Large intestine (tissue), 3 donors: ENCODE results near the gene SMOC2. TPM values are rescaled to one million over a fixed set of nuclear protein-coding genes. Genes with fewer than 3 reads are reported as not detected.

ENCODE experiments used
- DNase-seq, 2 donors: peaks; one replicate each; pipeline versions ENCODE4 v3.0.0 to v3.0.0-alpha.2; 2013
- H3K27ac ChIP-seq: one replicate; pipeline ENCODE4 v1.5.1; 2013; ENCODE audit warnings: low read length
- H3K27me3 ChIP-seq: 2 replicates; pipeline ENCODE4 v1.6.1; 2013; ENCODE audit warnings: low read length; ENCODE audit not compliant: control insufficient read depth, insufficient read depth
- H3K36me3 ChIP-seq: 2 replicates; pipeline ENCODE4 v1.6.1; 2013; ENCODE audit warnings: low read length; ENCODE audit not compliant: control insufficient read depth, insufficient read depth
- H3K4me1 ChIP-seq: one replicate; pipeline ENCODE4 v1.6.1; 2013; ENCODE audit warnings: low read length; ENCODE audit not compliant: control insufficient read depth, insufficient read depth
- H3K4me3 ChIP-seq: one replicate; pipeline ENCODE4 v1.5.1; 2013; ENCODE audit warnings: low read length
- H3K9me3 ChIP-seq: one replicate; pipeline ENCODE4 v1.6.1; 2013; ENCODE audit warnings: mild to moderate bottlenecking, low read depth, low read length, moderate library complexity; ENCODE audit not compliant: control insufficient read depth
- WGBS: methylation state at CpG from one replicate; pipeline ENCODE4 v1.1.5; 2013; ENCODE audit warnings: low lambda C conversion rate; ENCODE audit not compliant: insufficient coverage; 5-methylcytosine and 5-hydroxymethylcytosine counted together
- polyA plus RNA-seq: library from polyadenylated mRNA; unstranded; fragments of 120-200 nt; gene quantifications from one replicate; pipeline ENCODE4 v1.2.1, GENCODE V29; 2013

The SMOC2 gene
- polyA plus RNA-seq, 1 donor, result 15.9 TPM

DNA sequence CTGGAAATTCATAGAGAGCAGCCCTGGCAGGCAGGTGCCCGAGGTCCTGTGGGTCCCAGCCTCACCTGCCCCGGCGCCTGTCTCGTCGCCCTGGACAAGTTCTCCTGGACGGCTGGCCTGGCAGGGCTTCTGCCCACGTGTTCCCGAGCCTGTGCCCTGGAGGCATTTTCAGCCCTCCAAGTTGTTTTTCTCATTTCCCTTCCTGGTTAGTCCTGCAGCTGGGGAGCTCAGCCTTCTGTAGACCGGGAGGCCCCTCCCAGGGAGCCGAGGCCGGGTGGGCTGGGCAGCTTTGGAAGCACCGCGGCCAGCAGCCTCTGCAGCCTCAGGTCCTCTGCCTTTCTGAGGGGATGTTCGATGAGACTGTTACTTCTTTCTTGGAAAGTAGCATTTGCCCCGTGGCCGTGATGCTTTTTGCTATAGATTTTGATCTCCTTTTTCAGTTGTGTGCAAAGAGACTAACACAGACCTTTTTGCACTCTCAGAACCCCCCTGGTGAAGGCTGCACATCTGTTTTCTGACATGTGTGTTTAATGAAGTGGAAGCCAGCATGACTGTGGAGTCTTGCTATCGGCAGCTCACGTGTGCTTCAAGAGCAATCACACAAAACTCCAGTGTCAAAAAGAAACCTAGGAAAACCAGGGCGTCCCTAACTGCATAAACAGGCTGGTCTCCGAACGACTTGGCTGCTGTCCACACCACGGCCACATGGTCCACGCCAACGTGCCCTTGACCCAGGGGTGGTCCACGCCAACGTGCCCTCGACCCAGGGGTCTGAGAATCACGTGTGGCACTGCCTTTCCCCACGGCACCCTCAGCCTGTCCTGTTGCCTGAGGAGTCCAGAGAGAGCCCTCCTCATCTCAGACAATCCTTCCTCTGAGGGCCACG lies 207.5 kb downstream of the SMOC2 start:
- no peak overlapping the region for H3K27ac ChIP-seq
- H3K27me3 ChIP-seq, result peaks cover 22% of the 10 kb centered on the region
- no peak for DNase-seq
- no peaks in the 10 kb centered on the region for H3K36me3 ChIP-seq
- H3K9me3 ChIP-seq, result no peaks in the 10 kb centered on the region
- H3K4me1 ChIP-seq, result no peaks in the 10 kb centered on the region
- H3K4me3 ChIP-seq, result no peak overlapping the region
- WGBS, result no CpG with 5 or more reads among the region's 30 CpGs

DNA sequence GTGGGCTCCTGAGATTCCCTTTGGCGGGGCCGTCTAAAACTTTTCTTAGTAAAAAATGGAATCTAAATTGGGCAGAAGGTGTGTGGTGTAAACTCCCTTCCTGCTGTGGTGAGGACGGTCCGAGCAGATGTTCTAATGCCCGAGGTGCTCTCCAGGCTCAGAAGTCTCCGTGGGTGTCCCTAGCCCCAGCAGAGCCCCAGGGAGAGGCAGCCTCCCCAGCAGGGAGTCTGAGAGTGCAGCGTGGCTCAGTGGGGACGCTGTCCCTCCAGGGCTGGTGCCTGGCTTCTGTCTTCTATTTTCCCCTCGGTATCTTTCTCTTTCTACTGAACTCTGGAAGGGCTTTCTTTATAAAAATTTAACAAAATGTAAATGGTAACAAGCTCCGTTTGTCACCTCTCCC lies 208.2 kb downstream of the SMOC2 start:
- H3K27ac ChIP-seq, result no peak overlapping the region
- no peaks in the 10 kb centered on the region for H3K4me1 ChIP-seq
- H3K36me3 ChIP-seq, result no peaks in the 10 kb centered on the region
- H3K4me3 ChIP-seq, result no peak overlapping the region
- no peaks in the 10 kb centered on the region for H3K9me3 ChIP-seq
- WGBS, result 0% methylated on average over 1 of the region's 10 CpGs
- H3K27me3 ChIP-seq, result peaks cover 22% of the 10 kb centered on the region
- no peak for DNase-seq

DNA sequence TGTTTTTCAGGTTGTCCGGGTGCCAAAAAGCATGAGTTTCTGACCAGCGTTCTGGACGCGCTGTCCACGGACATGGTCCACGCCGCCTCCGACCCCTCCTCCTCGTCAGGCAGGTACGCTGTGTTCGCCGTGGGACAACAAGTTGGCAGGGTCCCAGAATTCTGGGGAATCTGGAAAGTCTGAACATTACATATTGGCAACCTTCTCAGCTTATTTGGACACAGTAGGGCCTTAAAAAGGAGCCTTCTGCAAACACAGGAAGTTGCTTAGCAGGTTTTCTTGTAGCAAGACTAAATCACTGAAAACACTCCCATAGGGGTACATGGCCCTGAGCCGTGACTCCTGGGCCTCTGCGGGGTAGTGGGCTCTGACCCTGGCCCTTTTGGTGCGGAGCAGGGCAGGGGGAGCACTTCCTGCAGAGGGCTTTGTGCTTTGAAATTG lies 209.7 kb downstream of the SMOC2 start:
- no peaks in the 10 kb centered on the region for H3K36me3 ChIP-seq
- no peaks in the 10 kb centered on the region for H3K4me1 ChIP-seq
- H3K4me3 ChIP-seq, result no peak overlapping the region
- H3K9me3 ChIP-seq, result no peaks in the 10 kb centered on the region
- peak in 1 of 2 donors; percentile 50 for DNase-seq
- WGBS, result no CpG with 5 or more reads among the region's 15 CpGs
- no peak overlapping the region for H3K27ac ChIP-seq
- H3K27me3 ChIP-seq, result peaks cover 22% of the 10 kb centered on the region

DNA sequence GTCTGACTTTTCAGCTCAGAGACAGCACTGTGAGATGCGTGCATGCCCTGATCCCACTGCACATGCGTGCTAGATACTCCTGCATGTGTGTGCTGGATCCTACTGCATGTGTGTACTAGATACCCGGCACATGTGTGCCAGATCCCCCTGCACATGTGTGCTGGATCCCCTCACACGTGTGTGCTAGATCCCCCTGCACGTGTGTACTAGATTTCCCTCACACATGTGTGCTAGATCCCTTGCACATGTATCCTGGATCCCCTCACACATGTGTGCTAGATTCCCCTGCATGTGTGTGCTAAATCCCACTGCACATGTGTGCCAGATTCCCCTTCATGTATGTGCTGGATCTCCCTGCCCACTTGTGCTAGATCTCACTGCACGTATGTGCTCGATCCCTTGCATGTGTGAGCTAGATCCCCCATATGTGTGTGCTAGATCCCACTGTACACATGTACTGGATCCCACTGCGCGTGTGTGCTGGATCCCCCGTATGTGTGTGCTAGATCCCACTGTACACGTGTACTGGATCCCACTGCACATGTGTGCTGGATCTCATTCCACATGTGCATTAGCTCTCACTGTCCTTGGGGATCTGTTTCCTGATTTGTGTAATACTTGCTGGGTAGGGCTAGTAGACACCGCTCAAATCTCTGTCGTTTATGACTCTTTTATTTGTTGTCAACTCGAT lies 214.6 kb downstream of the SMOC2 start:
- Histone ChIP-seq H3K27ac (no peak overlapping the region), H3K4me3 (no peak overlapping the region), H3K27me3 (peaks cover 5% of the 10 kb centered on the region), H3K4me1 (no peaks in the 10 kb centered on the region), H3K9me3 (peaks cover 15% of the 10 kb centered on the region), H3K36me3 (no peaks in the 10 kb centered on the region)
- DNase-seq, result no peak
- no CpG with 5 or more reads among the region's 14 CpGs for WGBS

DNA sequence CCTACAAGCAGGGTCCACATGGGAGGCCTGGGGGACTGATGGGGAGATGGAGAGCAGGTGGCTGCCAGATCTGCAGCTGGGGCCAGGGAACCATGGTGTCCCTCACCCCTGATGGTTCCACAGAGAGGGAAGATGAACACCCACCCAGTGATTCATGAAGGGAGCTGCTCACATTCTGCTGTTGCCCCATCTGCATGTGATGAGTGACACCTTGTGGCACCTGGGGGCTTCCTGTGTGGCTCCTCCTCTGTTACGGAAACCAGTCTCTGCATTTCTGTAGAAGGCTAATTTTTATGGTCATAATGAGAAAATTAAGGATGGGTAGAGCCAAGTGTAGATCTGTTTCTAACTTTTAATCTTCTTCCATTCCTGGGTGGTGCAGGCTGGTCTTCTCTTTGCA lies 217.1 kb downstream of the SMOC2 start:
- H3K27me3 ChIP-seq, result peaks cover 13% of the 10 kb centered on the region
- peaks cover 15% of the 10 kb centered on the region for H3K9me3 ChIP-seq
- no peaks in the 10 kb centered on the region for H3K36me3 ChIP-seq
- H3K27ac ChIP-seq, result no peak overlapping the region
- no peaks in the 10 kb centered on the region for H3K4me1 ChIP-seq
- no peak for DNase-seq
- WGBS, result no CpG with 5 or more reads among the region's 1 CpG
- no peak overlapping the region for H3K4me3 ChIP-seq

DNA sequence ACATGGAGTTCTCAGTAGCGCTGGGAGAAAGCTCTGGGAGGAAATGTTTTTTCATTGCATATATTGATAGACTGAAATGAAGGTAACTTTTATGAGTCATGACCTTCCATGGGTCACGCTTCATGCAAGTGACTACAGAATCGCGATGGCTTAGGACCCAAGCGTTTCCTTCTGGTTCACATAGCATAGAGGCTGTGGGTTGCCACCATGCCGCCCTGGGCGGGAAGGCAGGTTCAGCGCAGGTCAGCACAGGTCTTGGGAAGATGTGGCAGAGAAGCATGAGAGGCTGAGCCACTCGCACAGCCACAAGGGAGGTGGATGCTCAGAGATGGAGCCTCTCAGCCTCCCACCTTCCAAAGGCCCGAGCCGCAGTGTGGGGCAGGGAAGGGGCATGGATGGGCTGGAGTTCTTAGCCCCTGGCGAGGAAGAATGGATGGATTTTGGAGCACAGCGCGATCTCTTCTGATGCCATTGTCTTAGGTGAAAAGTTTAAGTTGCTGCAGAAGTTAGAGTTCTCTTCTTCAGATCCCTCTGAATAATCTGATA lies 219.5 kb downstream of the SMOC2 start:
- Histone ChIP-seq H3K4me3 (no peak overlapping the region), H3K27ac (no peak overlapping the region), H3K9me3 (peaks cover 15% of the 10 kb centered on the region)

DNA sequence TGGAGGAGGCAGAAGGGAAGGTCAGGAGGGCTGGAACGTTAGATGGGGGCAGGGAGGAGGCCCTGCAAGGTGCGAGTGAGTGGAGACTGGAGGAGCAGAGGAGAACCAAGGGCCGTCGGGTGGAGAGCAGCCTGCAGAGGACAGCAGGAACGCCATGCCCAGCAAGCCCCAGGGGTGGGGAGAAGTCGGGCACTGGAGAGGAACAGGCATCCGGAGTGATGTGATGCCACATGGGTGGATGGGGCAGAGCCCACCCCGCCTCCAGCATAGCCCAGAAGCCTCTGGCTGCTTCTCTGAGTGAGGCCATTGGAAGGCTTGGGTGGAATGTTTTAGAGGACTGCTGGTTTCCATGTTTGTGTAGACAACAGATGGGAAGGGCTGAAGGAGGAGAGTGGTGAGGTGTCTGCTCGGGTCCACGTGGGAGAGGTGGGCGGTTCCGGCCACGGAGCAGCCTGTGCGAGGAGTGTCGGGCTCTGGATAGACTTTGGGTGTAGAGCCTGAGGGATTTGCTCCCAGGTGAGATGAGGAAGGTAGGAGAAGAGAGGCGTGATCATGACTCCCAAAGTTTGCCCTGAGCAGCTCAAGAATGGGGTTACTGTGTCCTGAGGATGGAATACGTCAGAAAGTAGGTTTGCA lies 221.4 kb downstream of the SMOC2 start:
- Histone ChIP-seq H3K27ac (no peak overlapping the region), H3K9me3 (peaks cover 15% of the 10 kb centered on the region), H3K36me3 (no peaks in the 10 kb centered on the region), H3K27me3 (peaks cover 28% of the 10 kb centered on the region), H3K4me1 (no peaks in the 10 kb centered on the region), H3K4me3 (no peak overlapping the region)
- 100% methylated on average over 2 of the region's 17 CpGs for WGBS
- DNase-seq, result no peak

More for the DNA sequence above, 219.5 kb downstream of the SMOC2 start:
- H3K4me1 ChIP-seq, result no peaks in the 10 kb centered on the region
- H3K27me3 ChIP-seq, result peaks cover 28% of the 10 kb centered on the region
- DNase-seq, result no peak
- H3K36me3 ChIP-seq, result no peaks in the 10 kb centered on the region
- WGBS, result no CpG with 5 or more reads among the region's 14 CpGs

DNA sequence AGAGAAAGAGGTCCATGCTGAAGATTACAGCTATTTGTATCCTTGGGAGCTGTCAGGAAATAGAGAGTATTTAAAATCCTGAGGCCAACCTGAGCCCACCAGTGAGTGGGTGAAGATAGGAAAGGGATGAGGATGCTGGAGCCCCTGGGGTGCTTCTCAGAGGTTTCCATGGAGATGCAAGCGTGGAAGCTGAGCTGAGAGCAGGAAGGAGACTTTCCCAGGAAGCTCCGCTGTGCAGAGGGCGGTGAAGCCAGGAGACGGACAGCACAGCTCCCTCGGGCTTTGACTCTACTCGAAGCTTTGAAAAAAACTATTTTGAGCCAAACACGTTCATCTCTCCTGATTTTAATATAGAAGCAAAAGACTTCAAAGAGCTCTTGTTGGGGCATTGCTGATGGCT lies 222.1 kb downstream of the SMOC2 start:
- Histone ChIP-seq H3K27me3 (peaks cover 28% of the 10 kb centered on the region), H3K4me1 (no peaks in the 10 kb centered on the region), H3K9me3 (peaks cover 12% of the 10 kb centered on the region), H3K36me3 (no peaks in the 10 kb centered on the region), H3K4me3 (no peak overlapping the region), H3K27ac (no peak overlapping the region)
- 80% methylated on average over 1 of the region's 7 CpGs for WGBS
- DNase-seq, result no peak

DNA sequence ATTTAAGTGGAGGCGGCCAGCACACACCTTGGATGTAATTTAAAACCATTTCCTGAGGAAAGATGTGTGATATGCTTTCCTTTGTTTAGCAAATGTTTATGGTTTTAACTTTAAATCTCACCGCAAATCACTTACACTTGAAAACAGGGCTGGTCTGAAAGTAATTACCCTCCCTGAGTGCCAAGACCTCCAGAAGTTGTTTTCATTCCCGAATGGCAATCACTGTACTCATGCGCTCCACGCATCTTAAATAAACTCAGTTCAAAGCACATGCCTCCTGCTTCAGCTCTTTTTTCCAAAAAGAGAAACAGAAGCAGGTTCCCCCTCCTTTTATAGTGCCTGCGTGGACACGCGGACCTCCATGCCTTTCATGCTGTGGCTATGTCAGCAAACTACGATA lies 224.0 kb downstream of the SMOC2 start:
- no peak overlapping the region for H3K27ac ChIP-seq
- DNase-seq, result no peak
- WGBS, result 80% methylated on average over 1 of the region's 9 CpGs
- no peak overlapping the region for H3K4me3 ChIP-seq
- H3K36me3 ChIP-seq, result no peaks in the 10 kb centered on the region
- H3K27me3 ChIP-seq, result peaks cover 24% of the 10 kb centered on the region
- H3K4me1 ChIP-seq, result no peaks in the 10 kb centered on the region
- peaks cover under 1% of the 10 kb centered on the region for H3K9me3 ChIP-seq

DNA sequence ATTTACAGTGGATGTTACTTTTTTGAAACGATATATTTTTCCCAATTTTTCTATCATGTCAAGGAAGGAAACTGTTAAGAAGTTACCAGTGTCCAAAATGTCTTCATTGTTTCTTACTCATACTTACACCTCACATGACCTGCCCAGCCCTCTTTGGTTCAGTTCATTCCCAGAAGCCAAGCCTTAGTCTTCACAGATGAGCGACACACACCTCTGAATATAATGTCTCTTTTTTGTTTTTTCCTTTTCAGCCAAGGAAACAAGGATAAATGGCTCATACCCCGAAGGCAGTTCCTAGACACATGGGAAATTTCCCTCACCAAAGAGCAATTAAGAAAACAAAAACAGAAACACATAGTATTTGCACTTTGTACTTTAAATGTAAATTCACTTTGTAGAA lies 225.2 kb downstream of the SMOC2 start:
- Histone ChIP-seq H3K9me3 (no peaks in the 10 kb centered on the region), H3K4me1 (peaks cover 1% of the 10 kb centered on the region), H3K36me3 (no peaks in the 10 kb centered on the region), H3K27me3 (peaks cover 23% of the 10 kb centered on the region), H3K27ac (no peak overlapping the region), H3K4me3 (no peak overlapping the region)
- WGBS, result 93% methylated on average over 2 of the region's 3 CpGs
- DNase-seq, result no peak
